ENCODE measurements around the gene SBF2.

Gene SBF2

DNA sequence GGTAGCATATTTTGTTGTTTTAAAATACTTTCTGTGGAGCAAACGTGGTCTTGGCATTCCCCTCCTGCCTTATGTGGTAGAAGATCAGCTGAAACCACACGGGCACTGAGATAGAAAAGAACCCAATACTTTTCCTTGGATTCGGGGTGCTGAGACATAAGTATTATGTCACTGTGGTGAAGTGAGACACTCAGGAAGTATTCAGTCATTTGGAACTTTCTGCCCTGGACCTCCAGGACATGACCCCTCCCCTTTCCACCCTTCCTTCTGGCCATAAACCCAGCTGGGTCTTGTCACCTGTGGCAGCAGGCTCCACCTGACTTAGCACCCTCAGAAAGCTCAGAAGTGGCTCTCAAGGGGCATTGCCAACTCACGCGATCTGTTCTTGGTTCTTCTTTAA lies 506.8 kb downstream of the SBF2 start:
- DNase-seq, result no peak

GRCh38 chr11:9784602-9785315 lies 509.3 kb downstream of the SBF2 start:
- no peak for DNase-seq

DNA sequence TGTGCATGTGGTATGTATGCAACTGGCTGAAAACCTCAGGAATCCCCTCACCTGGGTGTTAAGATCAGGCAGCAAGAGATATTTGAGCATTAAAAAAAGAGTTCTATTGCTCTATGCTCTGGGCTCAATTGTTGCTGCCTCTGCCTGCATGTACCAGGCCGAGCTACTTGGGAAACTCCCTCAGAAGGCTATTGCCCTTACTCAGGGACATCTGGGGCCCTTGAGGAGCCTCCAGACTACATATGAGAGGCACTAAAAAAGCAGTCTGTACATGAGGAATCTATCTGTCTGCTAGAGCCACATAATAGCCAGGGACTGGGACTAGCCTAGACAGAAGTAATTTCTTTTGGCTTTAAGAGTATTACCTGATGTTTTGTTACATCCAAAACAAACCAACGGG lies 510.0 kb downstream of the SBF2 start:
- DNase-seq, result no peak

- DNase-seq, result no peak
Observed at GRCh38 chr11:9780929-9781328, 513.1 kb downstream of the SBF2 start.

- no peak for DNase-seq
Observed at GRCh38 chr11:9777525-9777924, 516.5 kb downstream of the SBF2 start.

DNA sequence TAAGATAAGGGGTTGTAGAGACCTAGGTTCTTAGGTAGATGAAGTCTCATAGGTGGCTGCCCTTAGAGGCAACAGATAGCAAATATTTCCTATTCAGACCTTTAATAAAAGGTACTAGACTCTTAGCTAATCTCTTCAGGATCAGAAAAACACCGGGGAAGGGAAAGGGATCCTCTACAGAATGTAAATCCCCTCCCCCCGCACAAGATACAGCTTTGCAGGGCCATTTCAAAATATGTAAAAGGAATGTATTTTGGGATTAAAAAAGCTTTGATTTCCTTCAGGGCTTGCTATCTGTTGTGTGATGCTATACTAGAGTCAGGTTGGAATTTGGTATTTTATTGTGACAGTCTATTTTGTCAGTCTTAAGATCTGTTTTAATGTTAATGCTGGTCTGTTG lies 517.0 kb downstream of the SBF2 start:
- DNase-seq, result no peak

GRCh38 chr11:9776203-9776602 lies 517.8 kb downstream of the SBF2 start:
- DNase-seq, result no peak

GRCh38 chr11:9775398-9775779 lies 518.6 kb downstream of the SBF2 start:
- no peak for DNase-seq

DNA sequence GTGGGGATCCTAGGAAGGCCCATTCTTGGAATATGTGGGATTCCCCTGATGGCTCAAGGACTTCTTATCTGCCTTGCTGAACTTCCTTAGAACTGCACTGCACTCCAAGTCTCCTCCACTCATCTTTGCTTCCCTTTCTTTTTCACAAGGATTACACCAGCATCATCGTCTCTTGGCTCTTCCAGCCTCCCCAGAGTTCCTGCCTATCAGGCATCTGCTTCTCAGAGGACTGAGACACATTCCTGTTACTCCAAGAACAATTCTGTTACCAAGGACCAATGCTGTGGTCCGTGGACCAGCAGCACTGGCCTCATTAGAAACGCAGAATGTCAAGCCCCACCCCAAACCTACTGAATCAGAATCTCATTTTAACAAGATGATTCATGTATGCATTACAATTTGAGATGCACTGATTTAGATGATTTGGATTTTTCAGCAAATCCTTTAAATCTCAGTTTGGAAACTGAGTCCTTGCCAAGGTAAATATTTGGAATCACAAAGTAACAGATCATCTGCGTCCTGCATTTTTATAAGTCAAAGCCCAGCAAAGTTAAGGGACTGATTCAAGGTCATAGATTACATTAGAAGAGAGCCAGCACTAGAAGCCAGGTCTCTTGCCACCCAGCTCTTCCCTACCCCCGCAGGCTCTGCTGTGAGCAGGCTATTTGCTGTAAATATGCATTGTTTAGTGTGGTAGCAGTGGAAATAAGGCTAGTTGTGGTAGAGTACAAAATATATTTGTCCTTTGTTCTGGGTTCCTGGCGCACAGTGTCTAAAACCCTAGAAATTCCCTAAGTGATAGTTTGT lies 519.2 kb downstream of the SBF2 start:
- no peak for DNase-seq

DNA sequence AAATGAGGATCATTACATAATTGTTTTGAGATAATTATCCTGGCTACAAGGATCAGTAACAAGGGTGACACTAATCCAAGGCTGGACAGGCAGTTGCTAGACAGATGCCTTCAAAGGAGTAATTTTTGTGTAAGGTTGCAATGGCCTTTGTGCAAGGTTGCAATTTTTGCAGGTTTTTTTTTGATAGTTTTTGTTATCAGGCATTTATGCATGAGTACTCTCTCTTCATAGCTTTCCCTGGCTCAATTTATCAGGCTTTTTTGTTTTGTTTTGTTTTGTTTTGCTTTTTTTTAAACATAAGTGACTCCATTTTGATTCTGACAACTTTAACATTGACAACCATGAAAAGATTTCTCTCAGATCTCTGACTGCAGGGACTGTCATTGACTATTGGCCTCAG lies 519.9 kb downstream of the SBF2 start:
- DNase-seq, result no peak

DNA sequence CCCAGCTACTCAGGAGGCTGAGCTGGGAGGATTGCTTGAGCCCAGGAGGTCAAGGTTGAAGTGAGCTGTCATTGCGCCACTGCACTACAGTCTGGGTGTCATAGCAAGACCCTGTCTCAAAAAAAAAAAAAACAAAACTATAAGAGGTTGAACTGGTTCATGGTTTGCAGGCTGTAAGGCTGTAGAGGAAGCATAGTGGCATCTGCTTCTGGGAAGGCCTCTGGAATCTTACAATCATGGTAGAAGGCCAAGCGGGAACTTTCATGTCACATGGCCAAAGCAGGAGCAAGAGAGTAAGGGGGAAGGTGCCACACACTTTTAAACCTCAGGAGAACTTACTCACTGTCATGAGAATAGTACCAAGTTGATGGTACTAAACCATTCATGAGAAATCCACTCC lies 520.5 kb downstream of the SBF2 start:
- no peak for DNase-seq

- DNase-seq, result no peak
Observed at GRCh38 chr11:9772218-9772617, 521.8 kb downstream of the SBF2 start.

DNA sequence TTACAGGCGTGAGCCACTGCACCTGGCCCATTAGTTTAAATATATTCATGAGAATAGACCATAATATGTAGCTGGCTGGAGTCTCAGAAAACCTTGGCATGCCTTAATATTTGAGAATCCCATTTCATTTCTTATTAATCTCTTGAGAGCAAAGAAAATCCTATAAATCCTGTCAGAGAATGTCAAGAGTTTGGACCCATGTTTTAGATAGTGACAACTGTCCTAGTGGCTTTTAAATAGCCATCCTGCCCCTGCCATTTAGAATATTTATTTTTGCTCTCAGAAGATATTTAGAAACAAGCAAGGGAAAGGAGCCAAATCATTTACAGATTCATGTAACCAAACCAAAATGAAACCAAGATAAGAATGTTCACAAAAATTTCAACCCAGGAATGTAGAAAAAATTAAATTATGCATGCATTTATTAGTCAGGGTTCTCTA lies 522.9 kb downstream of the SBF2 start:
- DNase-seq, result no peak

DNA sequence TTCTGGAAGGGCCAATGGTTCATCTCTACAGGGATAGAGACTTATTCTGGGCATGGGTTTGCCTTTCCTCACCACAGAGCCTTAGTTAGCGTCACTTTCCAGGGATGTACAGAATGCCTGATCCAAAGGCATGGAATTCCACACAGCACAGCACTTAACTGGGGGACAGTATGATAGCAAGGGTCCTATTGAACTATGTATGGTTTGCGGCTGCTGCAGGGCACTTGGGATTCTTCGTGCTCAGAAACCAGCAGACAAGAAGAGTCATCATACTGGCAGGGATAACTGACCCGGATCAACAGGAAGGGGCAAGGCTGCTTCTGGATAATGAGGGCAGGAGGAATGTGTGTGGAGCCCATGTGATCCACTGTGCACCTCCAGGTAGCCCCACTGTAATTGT lies 524.4 kb downstream of the SBF2 start:
- no peak for DNase-seq

- DNase-seq, result no peak
Observed at GRCh38 chr11:9765320-9766101, 528.5 kb downstream of the SBF2 start.

DNA sequence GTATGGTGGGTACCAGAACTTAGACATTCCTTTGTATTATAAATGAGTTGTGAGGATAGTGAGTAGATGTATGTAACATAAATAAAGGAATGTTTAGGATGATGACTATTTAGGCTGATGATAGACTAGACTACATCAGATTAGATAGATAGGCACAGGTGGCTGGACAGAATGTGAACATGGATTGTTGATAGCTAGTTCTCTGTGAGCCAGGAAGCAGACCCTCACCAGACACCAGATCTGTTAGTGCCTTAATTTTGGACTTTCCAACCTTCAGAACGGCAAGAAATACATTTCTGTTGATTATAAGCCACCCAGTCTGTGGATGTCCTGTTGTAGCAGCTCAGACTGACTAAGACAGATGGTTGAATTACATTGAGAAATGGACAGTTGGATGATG lies 530.7 kb downstream of the SBF2 start:
- DNase-seq, result no peak

DNA sequence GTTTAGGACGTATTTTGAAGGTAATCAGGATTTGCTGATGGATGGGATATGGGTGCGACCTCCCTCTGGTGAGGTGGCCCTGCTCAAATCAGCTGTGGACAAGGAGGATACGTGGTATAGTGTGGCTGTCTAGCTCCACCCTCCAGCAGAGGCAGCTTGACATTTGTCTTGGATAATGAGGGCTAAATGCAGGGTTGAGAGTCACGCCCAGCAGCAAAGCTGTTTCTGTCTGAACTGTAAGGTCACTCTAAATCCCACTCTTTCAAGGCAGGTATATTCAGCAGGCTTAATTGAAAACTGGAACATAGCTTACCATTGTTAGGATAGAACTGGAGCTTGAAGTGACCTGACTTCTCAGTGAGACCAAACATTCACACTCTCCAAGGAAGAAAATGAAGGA lies 531.5 kb downstream of the SBF2 start:
- DNase-seq, result no peak

- DNase-seq, result no peak
Observed at GRCh38 chr11:9761441-9761945, 532.5 kb downstream of the SBF2 start.

- DNase-seq, result no peak
Observed at GRCh38 chr11:9760193-9760575, 533.8 kb downstream of the SBF2 start.

GRCh38 chr11:9759519-9760192 lies 534.4 kb downstream of the SBF2 start:
- peak; percentile 60 for DNase-seq

DNA sequence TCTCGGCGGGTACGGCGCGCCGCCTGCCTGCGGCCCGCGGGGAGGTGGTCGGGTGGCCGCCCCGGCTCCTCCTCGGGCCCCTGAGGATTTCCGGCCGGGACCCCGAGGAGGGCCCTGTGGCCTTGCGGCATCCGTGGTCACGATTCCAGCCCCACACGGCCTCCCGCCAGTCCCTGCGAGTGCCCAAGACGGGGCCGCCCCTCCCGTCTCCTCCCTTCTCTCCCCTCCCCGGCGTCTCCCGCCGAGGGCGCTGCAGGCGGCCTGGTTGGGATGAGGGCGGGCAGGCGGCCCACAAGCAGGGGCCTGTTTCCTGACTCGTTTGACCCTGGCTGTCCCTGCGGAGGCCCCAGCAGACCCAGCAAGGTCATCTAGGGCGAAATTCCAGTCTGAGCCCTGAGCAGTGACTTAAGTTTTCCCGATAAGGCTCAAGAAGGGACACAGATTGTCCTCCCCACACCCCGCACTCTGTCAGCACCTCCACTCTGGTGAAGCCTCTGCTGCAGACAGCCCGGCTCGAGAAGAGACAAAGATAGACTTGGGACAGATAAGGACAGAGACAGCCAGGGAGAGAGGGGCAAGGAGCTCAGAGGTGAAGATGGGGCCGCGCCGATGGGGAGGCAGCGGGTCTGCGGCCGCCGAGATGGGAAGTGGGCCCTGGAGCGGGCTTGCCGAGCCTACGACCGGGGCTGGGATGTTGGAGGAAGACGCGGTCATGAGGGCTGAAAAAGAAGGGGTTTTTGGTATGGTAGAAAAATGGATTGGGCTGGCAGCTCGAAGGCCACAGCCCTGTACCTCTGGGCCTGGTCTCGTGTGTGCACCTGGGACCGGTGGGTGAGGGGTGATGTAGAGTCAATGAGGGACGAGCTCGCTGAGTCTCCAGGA lies 535.1 kb downstream of the SBF2 start:
- DNase-seq, result peak; percentile 20

Data from NCI-H1694 (cell line).